DOHH2 (cell line): ENCODE measurements around the gene PTPN3.

ENCODE experiments used
- H3F3A ChIP-seq: fragments of 200-600 bp; sonication (generic), shearing (Covaris generic); 2 replicates; pipeline ENCODE4 v1.6.0; 2016; ENCODE audit warnings: antibody characterized with exemption, mild to moderate bottlenecking; ENCODE audit not compliant: control insufficient read depth, insufficient read depth
- H3K27ac ChIP-seq: fragments of 200-600 bp; sonication (generic); 2 replicates; pipeline ENCODE4 v1.5.1; 2014; ENCODE audit warnings: low read depth, mild to moderate bottlenecking, low read length, moderate library complexity
- H3K27me3 ChIP-seq: fragments of 200-600 bp; sonication (generic); 2 replicates; pipeline ENCODE4 v1.6.1; 2014; ENCODE audit warnings: mild to moderate bottlenecking, low read length, mixed read lengths; ENCODE audit not compliant: control insufficient read depth
- H3K36me3 ChIP-seq: fragments of 200-600 bp; sonication (generic); 2 replicates; pipeline ENCODE4 v1.6.1; 2014; ENCODE audit warnings: mild to moderate bottlenecking, low read length, moderate library complexity, mixed read lengths; ENCODE audit not compliant: control insufficient read depth
- H3K4me1 ChIP-seq: fragments of 200-600 bp; sonication (generic); 2 replicates; pipeline ENCODE4 v1.6.1; 2014; ENCODE audit warnings: mild to moderate bottlenecking, low read length, mixed read lengths; ENCODE audit not compliant: control insufficient read depth
- H3K4me2 ChIP-seq: fragments of 200-600 bp; sonication (generic); 2 replicates; pipeline ENCODE4 v1.6.0; 2014; ENCODE audit warnings: mild to moderate bottlenecking, low read length, moderate library complexity
- H3K4me3 ChIP-seq: fragments of 200-600 bp; sonication (generic); 2 replicates; pipeline ENCODE4 v1.5.1; 2014; ENCODE audit warnings: mild to moderate bottlenecking, low read length, mixed read lengths
- H3K79me2 ChIP-seq: fragments of 200-600 bp; sonication (generic); 2 replicates; pipeline ENCODE4 v1.6.1; 2014; ENCODE audit warnings: mild to moderate bottlenecking, low read length, mixed read lengths; ENCODE audit not compliant: control insufficient read depth
- H3K9me2 ChIP-seq: fragments of 200-600 bp; sonication (generic); replicated peaks from 2 replicates; pipeline ENCODE4 v1.6.1; 2014; ENCODE audit warnings: mild to moderate bottlenecking, low read length, mixed read lengths; ENCODE audit not compliant: control insufficient read depth
- H3K9me3 ChIP-seq: fragments of 200-600 bp; sonication (generic); 2 replicates; pipeline ENCODE4 v1.6.1; 2014; ENCODE audit warnings: antibody characterized with exemption, low read length, mixed read lengths; ENCODE audit not compliant: control insufficient read depth, insufficient read depth
- H4K20me1 ChIP-seq: fragments of 200-600 bp; sonication (generic); 2 replicates; pipeline ENCODE4 v1.6.0; 2014; ENCODE audit warnings: low read depth, mild to moderate bottlenecking, antibody characterized with exemption, low read length, moderate library complexity; ENCODE audit not compliant: control insufficient read depth, insufficient read depth
- EZH2phosphoT487 ChIP-seq: fragments of 200-600 bp; sonication (generic); IDR thresholded peaks from 2 replicates; pipeline ENCODE4 v1.6.1; 2017; ENCODE audit warnings: borderline replicate concordance, mild to moderate bottlenecking, antibody characterized with exemption, low read length, moderate library complexity, mixed read lengths
- TF ChIP-seq, protein P1 (sequence below): fragments of 200-600 bp; sonication (generic); IDR thresholded peaks from one replicate; pipeline ENCODE4 v1.5.1; 2014; ENCODE audit warnings: antibody characterized with exemption, mild to moderate bottlenecking, low read depth, low read length; ENCODE audit not compliant: poor library complexity, severe bottlenecking

The PTPN3 gene

DNA sequence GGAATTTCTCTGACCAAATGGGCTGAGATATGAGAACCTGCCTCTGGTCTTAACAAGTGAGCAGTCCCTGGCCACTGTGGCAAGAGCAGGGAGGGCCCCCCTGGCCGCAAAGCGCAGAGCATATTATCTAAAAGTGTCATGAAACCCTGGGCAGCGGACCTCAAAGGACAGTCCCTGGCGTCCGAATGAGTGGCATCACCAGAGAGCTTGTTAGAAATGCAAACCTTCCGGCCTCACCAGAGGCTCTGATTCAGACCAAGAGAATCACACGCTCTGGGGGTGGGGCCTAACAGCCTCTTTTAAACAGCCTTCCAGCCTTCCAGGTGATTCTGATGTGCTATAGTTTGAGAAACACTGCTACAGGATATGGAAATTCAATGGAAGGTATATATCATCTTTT is 10.9 kb downstream of the PTPN3 start:
- no peaks in the 10 kb centered on the region for H3K4me1 ChIP-seq
- no peak overlapping the region for H3K27ac ChIP-seq
- no peaks in the 10 kb centered on the region for H4K20me1 ChIP-seq
- no peaks in the 10 kb centered on the region for H3K79me2 ChIP-seq
- H3K9me3 ChIP-seq, result no peaks in the 10 kb centered on the region
- no peak for TF ChIP-seq EZH2phosphoT487
- TF ChIP-seq, protein P1, sequence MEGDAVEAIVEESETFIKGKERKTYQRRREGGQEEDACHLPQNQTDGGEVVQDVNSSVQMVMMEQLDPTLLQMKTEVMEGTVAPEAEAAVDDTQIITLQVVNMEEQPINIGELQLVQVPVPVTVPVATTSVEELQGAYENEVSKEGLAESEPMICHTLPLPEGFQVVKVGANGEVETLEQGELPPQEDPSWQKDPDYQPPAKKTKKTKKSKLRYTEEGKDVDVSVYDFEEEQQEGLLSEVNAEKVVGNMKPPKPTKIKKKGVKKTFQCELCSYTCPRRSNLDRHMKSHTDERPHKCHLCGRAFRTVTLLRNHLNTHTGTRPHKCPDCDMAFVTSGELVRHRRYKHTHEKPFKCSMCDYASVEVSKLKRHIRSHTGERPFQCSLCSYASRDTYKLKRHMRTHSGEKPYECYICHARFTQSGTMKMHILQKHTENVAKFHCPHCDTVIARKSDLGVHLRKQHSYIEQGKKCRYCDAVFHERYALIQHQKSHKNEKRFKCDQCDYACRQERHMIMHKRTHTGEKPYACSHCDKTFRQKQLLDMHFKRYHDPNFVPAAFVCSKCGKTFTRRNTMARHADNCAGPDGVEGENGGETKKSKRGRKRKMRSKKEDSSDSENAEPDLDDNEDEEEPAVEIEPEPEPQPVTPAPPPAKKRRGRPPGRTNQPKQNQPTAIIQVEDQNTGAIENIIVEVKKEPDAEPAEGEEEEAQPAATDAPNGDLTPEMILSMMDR, result no peak
- H3K4me3 ChIP-seq, result no peak overlapping the region
- no peaks in the 10 kb centered on the region for H3K36me3 ChIP-seq
- H3K9me2 ChIP-seq, result no peaks in the 10 kb centered on the region
- no peak overlapping the region for H3K4me2 ChIP-seq
- H3K27me3 ChIP-seq, result no peaks in the 10 kb centered on the region
- H3F3A ChIP-seq, result no peaks in the 10 kb centered on the region

DNA sequence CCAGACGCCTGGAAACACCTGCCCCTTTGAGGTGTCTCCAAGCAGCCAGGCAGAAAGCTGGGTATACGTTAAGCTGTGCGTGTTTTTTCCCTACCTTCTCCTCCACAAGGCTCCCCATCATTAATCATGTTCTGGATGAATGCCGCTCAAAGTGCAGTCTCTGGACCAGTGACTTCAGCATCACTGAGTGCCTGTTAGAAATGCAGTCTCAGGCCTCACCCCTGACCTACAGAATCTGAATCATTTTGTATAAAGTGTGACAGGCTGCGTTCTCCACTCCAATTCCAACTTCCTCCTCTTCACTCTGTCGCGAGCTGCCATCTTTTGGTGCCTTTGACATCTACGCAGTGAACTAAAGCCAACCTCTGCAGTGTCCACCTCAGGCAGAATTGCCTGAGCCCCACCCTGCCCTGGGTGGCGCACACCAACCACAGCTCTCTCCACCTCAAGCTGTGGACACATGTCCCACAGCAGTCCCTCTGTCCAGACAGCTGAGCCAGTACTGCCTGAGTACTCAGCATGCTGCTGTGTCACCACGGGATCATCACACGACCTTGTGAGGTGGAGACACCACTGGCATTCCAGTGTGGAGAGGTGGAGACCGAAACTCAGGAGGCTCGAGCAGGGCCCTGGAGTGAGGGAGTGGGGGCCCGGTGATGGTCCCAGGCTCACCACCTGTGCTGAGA is 14.2 kb downstream of the PTPN3 start:
- Histone ChIP-seq H3F3A (no peaks in the 10 kb centered on the region), H3K79me2 (no peaks in the 10 kb centered on the region), H3K27me3 (0 out of 2 replicates have a peak, but pooled peaks cover 2% of the 10 kb centered on the region), H3K27ac (no peak overlapping the region), H3K9me3 (no peaks in the 10 kb centered on the region), H3K4me3 (no peak overlapping the region), H3K4me2 (no peak overlapping the region), H3K4me1 (no peaks in the 10 kb centered on the region), H3K9me2 (no peaks in the 10 kb centered on the region), H4K20me1 (no peaks in the 10 kb centered on the region), H3K36me3 (no peaks in the 10 kb centered on the region)
- TF ChIP-seq, protein P1, result no peak
- no peak for TF ChIP-seq EZH2phosphoT487

DNA sequence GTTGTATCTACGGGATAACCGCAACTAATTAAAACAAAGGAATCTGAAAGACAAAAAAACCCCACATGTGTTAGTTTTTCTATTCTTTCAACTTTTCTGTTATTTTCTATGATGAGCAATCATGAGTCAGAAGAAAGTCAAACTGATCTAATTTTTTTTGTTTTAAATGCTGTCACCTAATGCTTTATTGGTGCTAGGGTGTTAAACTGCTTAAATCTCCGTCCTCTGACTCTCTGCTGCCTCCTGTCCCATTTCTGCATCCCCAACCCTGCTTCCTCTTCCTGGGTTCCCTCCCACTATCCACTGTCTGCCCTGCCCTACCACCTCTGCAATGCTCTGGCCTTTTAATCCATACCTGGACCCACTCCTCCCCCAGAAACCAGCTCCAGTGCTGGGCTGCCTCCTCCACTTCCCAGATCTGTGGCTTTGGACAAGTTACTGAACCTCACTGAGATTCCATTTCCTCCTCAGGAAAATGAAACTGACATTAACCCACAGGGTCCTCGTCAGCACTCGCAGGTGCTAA is 15.7 kb downstream of the PTPN3 start:
- Histone ChIP-seq H3K4me3 (no peak overlapping the region), H4K20me1 (no peaks in the 10 kb centered on the region), H3K27ac (no peak overlapping the region), H3K79me2 (no peaks in the 10 kb centered on the region), H3K36me3 (no peaks in the 10 kb centered on the region), H3K4me1 (no peaks in the 10 kb centered on the region), H3K9me2 (no peaks in the 10 kb centered on the region), H3K27me3 (peaks cover 2% of the 10 kb centered on the region; the same call in 1 of the 2 replicates), H3K9me3 (no peaks in the 10 kb centered on the region), H3K4me2 (no peak overlapping the region), H3F3A (no peaks in the 10 kb centered on the region)
- TF ChIP-seq, protein P1, result no peak
- no peak for TF ChIP-seq EZH2phosphoT487
